ACC112 (cell line): ENCODE measurements around the gene UBE2I.

Experiments used
- H2AFZ ChIP-seq: fragments of 200-600 bp; sonication (generic); one replicate; pipeline ENCODE4 v1.6.0; 2017; ENCODE audit warnings: antibody characterized with exemption, low read length; ENCODE audit not compliant: unreplicated experiment
- H3K27ac ChIP-seq: fragments of 200-600 bp; sonication (generic); 2 replicates; pipeline ENCODE4 v1.5.1; 2014; ENCODE audit warnings: low read depth, mild to moderate bottlenecking, antibody characterized with exemption, low read length, moderate library complexity
- H3K27me3 ChIP-seq: fragments of 200-600 bp; sonication (generic); 2 replicates; pipeline ENCODE4 v1.6.1; 2014; ENCODE audit warnings: mild to moderate bottlenecking, antibody characterized with exemption, low read length, moderate library complexity, mixed read lengths; ENCODE audit not compliant: insufficient read depth
- H3K36me3 ChIP-seq: fragments of 200-600 bp; sonication (generic); 2 replicates; pipeline ENCODE4 v1.6.1; 2016; ENCODE audit warnings: mild to moderate bottlenecking, antibody characterized with exemption, low read length, moderate library complexity, mixed read lengths; ENCODE audit not compliant: insufficient read depth
- H3K4me1 ChIP-seq: fragments of 200-600 bp; sonication (generic); one replicate; pipeline ENCODE4 v1.6.1; 2016; ENCODE audit warnings: low read length, mixed read lengths; ENCODE audit not compliant: insufficient read depth, unreplicated experiment, control insufficient read depth
- H3K4me3 ChIP-seq: fragments of 200-600 bp; sonication (generic); 2 replicates; pipeline ENCODE4 v1.5.1; 2014; ENCODE audit warnings: mild to moderate bottlenecking, low read depth, low read length
- H3K79me2 ChIP-seq: fragments of 200-600 bp; sonication (generic); one replicate; pipeline ENCODE4 v1.6.0; 2016; ENCODE audit warnings: low read length; ENCODE audit not compliant: control insufficient read depth, unreplicated experiment, insufficient read depth

The UBE2I gene

DNA sequence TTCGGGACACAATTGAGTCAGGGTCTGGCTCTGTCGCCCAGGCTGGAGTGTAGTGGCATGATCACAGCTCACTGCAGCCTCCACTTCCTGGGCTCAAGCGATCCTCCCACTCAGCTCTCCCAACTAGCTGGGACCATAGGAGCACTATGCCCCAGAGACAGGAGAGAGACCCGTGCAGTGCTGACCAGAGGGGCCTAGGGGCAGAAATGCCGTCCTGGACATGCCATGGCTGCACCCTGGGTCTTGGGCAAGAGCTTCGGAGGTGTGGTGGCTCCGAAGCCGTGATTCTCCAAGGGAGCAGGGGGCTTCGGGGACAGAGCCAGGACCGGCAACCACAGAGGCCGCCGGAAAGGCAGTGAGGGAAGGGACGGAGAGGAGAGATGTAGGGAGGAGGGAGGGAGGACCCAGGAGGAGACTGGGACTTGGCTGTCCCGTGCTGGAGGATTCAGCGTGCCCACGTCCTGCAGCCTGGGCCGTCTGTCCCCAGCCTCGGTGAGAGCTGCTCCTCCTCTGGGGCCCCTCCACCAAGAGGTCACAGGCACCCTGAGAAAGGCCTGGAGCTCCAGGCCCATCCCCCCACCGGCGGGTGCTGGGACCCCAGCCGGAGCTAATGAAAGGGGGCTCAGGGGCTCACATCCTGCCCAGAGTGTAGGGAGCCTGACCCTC, 31.7 kb upstream of the UBE2I start:
- Histone ChIP-seq H3K27me3 (peaks cover 39% of the 10 kb centered on the region), H3K4me3 (no peak overlapping the region), H3K79me2 (no peaks in the 10 kb centered on the region), H3K4me1 (no peaks in the 10 kb centered on the region), H3K36me3 (no peaks in the 10 kb centered on the region), H3K27ac (no peak overlapping the region), H2AFZ (no peak overlapping the region)

DNA sequence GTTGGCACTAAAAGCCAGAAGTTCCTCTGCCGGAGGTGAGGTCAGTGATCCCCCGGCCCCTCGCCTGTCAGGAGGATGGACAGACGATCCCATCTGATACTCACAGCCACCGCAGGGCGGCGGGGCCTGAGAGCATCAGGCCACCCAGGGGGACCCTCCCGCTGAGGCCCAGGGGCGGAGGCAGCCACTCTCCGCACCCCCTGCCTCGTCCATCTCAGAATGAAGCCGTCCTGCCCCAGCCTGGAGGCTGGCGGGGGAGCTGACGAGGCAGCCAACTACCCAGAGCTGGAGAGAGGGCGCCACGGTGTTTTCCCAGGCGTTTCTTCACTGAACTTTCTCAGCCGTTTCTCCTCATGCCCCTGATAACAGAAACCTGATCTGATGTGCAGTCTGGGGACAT, 31.0 kb upstream of the UBE2I start:
- H3K27me3 ChIP-seq = peaks cover 37% of the 10 kb centered on the region
- H3K27ac ChIP-seq = no peak overlapping the region

DNA sequence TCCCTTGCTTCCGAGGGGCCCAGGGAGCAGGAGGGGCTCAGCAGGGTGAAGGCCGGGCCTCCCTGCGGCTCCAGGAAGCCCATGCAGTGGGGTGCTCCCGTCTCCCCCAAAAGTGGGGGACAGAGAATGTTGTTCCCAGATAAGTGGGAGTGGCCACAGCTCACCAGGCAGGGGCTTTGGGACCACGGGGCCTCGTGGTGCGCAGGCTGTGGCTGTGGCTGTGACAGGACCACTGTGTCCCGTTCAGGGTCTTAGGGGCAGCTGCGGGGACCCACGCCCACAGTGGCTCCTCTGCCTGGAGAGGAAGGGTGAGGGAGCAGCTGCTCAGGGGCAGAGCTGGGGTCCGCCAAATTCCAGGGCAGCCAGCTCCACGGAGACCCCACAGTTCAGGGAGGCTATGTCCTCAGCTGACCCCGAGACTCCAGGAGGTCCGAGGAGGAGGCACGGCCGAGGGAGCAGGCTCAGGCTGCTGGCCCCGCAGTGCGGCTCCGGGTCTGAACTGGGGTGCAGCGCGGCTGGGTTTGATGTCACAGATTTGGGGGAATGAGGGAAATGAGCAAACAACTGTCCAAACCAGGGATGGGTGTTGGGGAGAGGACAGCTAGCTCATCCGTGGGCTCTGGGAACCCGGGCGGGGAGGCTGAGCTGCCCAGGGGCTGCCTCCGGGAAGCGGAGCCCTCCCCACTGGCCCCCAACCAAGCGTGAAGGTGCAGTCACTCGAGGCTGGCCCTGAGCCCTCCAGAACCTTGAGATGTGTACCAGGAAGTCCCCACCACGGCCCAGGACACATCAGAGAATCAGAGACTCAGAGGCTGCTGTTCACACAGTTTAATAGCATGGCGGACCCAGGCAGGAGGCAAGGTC, 30.1 kb upstream of the UBE2I start:
- no peaks in the 10 kb centered on the region for H3K79me2 ChIP-seq
- no peaks in the 10 kb centered on the region for H3K36me3 ChIP-seq
- H3K27me3 ChIP-seq = peaks cover 43% of the 10 kb centered on the region
- no peak overlapping the region for H3K4me3 ChIP-seq
- no peak overlapping the region for H2AFZ ChIP-seq
- no peaks in the 10 kb centered on the region for H3K4me1 ChIP-seq
- H3K27ac ChIP-seq = no peak overlapping the region

More for the DNA sequence above, 31.0 kb upstream of the UBE2I start:
- H3K79me2 ChIP-seq = no peaks in the 10 kb centered on the region
- no peak overlapping the region for H3K4me3 ChIP-seq
- no peak overlapping the region for H2AFZ ChIP-seq
- no peaks in the 10 kb centered on the region for H3K36me3 ChIP-seq
- H3K4me1 ChIP-seq = no peaks in the 10 kb centered on the region

DNA sequence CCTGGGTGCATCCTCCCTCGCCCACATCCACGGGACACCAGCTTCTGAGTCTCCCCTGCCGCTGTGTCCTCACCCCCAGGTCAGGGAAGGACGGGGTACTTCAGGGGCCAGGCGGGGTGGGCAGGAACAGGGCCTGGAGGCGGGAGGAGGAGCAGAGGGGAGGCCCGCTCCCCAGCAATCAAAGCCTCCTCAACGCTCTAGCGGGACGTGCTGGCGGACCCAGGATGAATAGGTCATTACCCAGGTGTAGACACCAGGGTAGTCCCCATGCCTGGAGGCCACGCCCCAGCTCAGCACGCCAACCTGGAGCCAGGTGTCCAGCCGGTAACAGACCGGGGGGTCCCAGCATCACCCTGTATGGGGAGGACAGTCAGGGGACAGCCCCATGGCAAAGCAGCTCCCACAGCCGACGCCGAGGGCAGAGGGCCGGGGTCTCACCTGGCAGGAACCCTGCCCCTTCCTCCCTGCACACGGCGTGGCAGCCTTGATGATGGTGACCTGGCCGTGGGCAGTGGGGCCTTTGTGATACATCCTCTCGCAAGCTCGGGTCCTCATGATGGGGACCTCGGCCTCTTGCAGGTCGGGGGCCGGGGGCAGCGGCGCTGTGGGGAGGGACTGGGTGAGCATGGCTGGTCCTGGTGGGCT, 29.4 kb upstream of the UBE2I start:
- H2AFZ ChIP-seq = no peak overlapping the region
- H3K27me3 ChIP-seq = peaks cover 43% of the 10 kb centered on the region
- no peaks in the 10 kb centered on the region for H3K36me3 ChIP-seq
- no peaks in the 10 kb centered on the region for H3K4me1 ChIP-seq
- H3K79me2 ChIP-seq = no peaks in the 10 kb centered on the region
- H3K27ac ChIP-seq = no peak overlapping the region
- no peak overlapping the region for H3K4me3 ChIP-seq

DNA sequence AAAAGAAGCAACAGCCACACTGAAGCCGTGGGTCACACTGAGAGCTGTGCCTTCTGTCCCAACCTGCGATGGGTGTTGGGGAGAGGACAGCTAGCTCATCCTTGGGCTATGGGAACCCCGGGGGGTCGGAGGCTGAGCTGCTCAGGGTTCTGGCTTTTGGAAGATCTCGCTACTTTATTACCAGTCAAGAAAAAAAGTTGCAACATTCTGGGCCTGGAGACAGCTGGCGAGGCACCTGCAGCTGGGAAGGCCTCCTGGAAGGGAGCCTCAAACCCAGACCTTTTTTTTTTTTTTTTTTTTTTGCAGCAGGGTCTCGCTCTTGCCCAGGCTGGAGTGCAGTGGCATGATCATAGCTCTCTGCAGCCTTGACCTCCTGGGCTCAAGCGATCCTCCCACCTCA, 28.7 kb upstream of the UBE2I start:
- H3K4me3 ChIP-seq = no peak overlapping the region
- H2AFZ ChIP-seq = no peak overlapping the region
- H3K79me2 ChIP-seq = no peaks in the 10 kb centered on the region
- no peak overlapping the region for H3K27ac ChIP-seq
- no peaks in the 10 kb centered on the region for H3K4me1 ChIP-seq
- H3K36me3 ChIP-seq = no peaks in the 10 kb centered on the region
- H3K27me3 ChIP-seq = peaks cover 46% of the 10 kb centered on the region

DNA sequence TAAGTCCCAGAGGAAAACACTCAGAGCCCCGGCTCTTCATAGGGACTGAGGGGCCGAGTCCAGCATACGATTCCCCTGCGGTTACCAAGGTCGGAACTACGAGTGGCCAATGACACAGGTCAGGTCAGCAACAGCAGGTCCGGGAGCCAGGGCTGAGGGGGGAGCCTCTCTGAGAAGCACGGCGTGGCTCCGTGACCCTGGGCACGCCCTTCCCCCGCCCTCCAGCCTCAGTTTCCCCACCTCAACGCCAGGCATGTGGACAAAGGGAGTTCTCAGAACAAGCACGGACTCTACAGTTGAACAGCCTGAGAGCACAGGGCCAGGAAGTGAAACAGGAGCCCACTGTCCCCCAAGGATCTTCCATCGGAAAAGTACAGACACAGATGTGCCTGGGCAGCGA, 27.9 kb upstream of the UBE2I start:
- Histone ChIP-seq H2AFZ (no peak overlapping the region), H3K4me1 (no peaks in the 10 kb centered on the region), H3K27me3 (peaks cover 51% of the 10 kb centered on the region), H3K36me3 (no peaks in the 10 kb centered on the region), H3K4me3 (no peak overlapping the region), H3K79me2 (no peaks in the 10 kb centered on the region), H3K27ac (no peak overlapping the region)

DNA sequence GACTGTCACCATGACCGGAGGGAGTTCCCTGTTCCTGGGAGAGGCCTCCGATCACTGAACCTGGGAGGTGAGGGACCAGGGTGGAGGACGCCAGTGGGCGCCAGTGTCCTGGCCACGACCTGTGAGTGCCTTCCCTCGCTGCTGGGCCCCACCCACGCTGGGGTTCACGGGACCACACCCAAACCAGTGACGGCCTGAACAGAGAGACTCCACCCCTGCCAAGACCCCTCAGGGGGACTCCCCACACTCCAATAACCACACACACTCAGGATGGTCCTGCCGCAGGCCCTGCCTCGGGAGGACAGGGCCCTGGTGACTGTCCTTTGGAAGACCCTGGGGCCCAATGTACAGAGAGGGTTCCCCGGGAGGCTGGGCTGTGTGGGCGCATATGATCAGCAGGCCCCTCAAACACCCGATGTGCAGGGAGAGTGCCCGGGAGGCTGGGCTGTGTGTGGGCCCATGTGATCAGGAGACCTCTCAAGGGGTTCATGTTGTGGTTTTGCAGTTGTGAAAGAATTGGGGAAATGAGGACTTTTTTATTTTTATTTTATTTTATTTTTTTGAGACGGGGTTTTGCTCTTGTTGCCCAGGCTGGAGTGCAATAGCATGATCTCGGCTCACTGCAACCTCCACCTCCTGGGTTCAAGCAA, 27.0 kb upstream of the UBE2I start:
- Histone ChIP-seq H3K36me3 (no peaks in the 10 kb centered on the region), H3K27me3 (peaks cover 49% of the 10 kb centered on the region), H3K79me2 (no peaks in the 10 kb centered on the region), H3K4me1 (no peaks in the 10 kb centered on the region), H2AFZ (no peak overlapping the region), H3K27ac (no peak overlapping the region), H3K4me3 (no peak overlapping the region)

DNA sequence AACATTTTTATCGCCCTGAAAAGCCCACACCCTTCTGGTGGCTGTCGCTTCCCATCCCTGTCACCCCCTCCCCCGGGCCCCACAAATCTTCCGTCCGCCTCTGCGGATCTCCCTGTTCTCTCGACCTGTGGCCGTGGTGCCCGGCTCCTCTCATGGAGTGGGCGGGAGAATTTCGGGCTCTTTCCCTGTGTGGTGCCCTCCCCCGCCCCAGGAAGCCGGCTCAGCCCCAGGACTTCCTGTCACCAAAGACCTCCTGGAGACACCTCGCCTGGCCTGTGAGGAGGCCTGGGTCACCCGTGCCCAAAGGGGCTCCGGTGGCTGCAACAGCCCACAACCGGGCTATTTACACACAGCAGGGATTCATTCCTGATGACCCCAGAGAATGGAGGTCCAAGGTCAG, 26.1 kb upstream of the UBE2I start:
- H3K79me2 ChIP-seq = no peaks in the 10 kb centered on the region
- no peaks in the 10 kb centered on the region for H3K4me1 ChIP-seq
- peaks cover 53% of the 10 kb centered on the region for H3K27me3 ChIP-seq
- no peak overlapping the region for H3K27ac ChIP-seq
- H3K36me3 ChIP-seq = no peaks in the 10 kb centered on the region
- no peak overlapping the region for H3K4me3 ChIP-seq
- H2AFZ ChIP-seq = no peak overlapping the region

DNA sequence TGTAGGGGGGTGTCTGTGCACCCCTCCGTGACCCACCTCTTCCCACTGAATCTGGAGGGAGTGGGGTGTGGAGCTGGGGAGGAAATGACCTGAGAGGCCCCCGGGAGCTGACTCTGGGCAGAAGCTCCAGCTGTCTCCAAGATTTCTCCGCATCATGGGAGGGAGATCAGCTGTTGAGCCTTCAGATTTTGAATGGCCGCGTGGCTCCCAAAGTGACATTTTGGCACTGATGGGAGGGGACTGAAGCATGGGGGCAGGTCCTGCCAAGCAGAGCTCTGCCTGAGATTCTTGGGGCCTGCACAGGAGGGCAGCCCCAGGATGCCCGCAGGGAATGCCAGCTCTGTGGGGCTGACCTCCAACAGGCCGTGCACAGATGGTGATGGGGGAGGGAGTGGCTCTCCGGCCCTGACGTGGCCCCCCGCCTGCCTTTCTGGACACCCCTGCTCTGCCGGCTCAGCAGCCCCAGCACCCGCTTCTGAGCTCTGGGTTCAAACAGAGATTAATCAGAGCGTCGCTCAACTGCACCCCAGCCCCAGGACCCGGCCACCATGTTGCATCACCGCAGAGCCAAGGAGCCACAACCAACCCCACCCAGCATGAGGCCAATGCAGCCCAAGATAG, 25.3 kb upstream of the UBE2I start:
- Histone ChIP-seq H3K4me1 (no peaks in the 10 kb centered on the region), H3K4me3 (no peak overlapping the region), H2AFZ (no peak overlapping the region), H3K27ac (no peak overlapping the region), H3K79me2 (no peaks in the 10 kb centered on the region), H3K36me3 (no peaks in the 10 kb centered on the region), H3K27me3 (peaks cover 54% of the 10 kb centered on the region)
